Measurements from ENCODE around the gene ZMAT5. TPM values are rescaled to one million over a fixed set of nuclear protein-coding genes. Genes with fewer than 3 reads are reported as not detected.

The ZMAT5 gene
- total and polyA plus RNA-seq, 12 donors: 15.1 to 46.7 (median 21.0) TPM

GRCh38 chr22:29814003-29814402 lies 47.2 kb upstream of the ZMAT5 start:
- WGBS, 2 donors: 79 to 96% methylated on average over 5 of the region's 5 CpGs
- no peak for DNase-seq
- Histone ChIP-seq H3K4me3 (no peak overlapping the region), H3K27ac (peak overlapping the region in 1 of 10 donors; percentile 41), H3K9me3 (no peaks in the 10 kb centered on the region), H3K36me3 (peaks cover 4 to 97% (median 38%) of the 10 kb centered on the region in 9 donors), H3K4me1 (peaks cover 8 to 40% (median 23%) of the 10 kb centered on the region in 9 donors), H3K27me3 (no peaks in the 10 kb centered on the region)
- TF ChIP-seq, protein P1, sequence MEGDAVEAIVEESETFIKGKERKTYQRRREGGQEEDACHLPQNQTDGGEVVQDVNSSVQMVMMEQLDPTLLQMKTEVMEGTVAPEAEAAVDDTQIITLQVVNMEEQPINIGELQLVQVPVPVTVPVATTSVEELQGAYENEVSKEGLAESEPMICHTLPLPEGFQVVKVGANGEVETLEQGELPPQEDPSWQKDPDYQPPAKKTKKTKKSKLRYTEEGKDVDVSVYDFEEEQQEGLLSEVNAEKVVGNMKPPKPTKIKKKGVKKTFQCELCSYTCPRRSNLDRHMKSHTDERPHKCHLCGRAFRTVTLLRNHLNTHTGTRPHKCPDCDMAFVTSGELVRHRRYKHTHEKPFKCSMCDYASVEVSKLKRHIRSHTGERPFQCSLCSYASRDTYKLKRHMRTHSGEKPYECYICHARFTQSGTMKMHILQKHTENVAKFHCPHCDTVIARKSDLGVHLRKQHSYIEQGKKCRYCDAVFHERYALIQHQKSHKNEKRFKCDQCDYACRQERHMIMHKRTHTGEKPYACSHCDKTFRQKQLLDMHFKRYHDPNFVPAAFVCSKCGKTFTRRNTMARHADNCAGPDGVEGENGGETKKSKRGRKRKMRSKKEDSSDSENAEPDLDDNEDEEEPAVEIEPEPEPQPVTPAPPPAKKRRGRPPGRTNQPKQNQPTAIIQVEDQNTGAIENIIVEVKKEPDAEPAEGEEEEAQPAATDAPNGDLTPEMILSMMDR (IDR thresholded peaks at IDR 0.05): no peak
- ATAC-seq: peak in 1 of 8 donors; percentile 29
- intact Hi-C loops (cut with DNase I): no loop called here

- H3K36me3 ChIP-seq: peaks cover 4 to 97% (median 38%) of the 10 kb centered on the region in 9 donors
- WGBS, 2 donors: 82 to 92% methylated on average over 3 of the region's 3 CpGs
- peaks cover 8 to 36% (median 23%) of the 10 kb centered on the region in 9 donors for H3K4me1 ChIP-seq
- H3K4me3 ChIP-seq: no peak overlapping the region
- intact Hi-C loops (cut with DNase I): no loop called here
- DNase-seq: no peak
- no peaks in the 10 kb centered on the region for H3K27me3 ChIP-seq
- no peak for ATAC-seq
- no peaks in the 10 kb centered on the region for H3K9me3 ChIP-seq
- no peak overlapping the region for H3K27ac ChIP-seq
- TF ChIP-seq, protein P1 (IDR thresholded peaks at IDR 0.05): no peak
Observed at GRCh38 chr22:29813563-29813962, 46.8 kb upstream of the ZMAT5 start.

GRCh38 chr22:29813126-29813525 lies 46.3 kb upstream of the ZMAT5 start:
- Histone ChIP-seq H3K9me3 (no peaks in the 10 kb centered on the region), H3K27me3 (no peaks in the 10 kb centered on the region), H3K4me1 (peaks cover 8 to 35% (median 23%) of the 10 kb centered on the region in 9 donors), H3K4me3 (no peak overlapping the region), H3K27ac (no peak overlapping the region), H3K36me3 (peaks cover 4 to 100% (median 38%) of the 10 kb centered on the region in 9 donors)
- 97% methylated on average over 8 of the region's 8 CpGs for WGBS, 2 donors
- DNase-seq (no peak), ATAC-seq (no peak)
- intact Hi-C loops (cut with DNase I): no loop called here
- TF ChIP-seq, protein P1 (IDR thresholded peaks at IDR 0.05): no peak

DNA sequence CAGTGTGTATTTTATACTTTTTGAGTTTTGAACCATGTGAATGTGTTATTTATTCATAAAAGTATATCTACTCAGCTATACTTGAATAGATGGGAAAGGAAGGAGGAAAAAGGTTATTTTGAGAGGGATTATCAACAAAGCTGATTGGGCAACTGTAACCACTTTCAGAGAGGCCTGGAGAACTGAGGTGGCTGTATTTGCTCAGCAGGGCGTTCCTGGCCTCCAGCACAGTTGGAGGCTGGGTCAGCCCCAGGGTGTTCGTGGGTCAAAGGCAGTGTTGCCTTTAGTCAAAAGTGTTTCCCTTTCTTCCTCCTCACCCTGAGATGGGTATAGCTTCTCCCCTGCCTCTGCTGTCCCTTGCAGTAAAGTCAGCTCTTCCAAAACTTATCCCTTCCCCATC lies 44.6 kb upstream of the ZMAT5 start:
- WGBS, 2 donors: 86 to 88% methylated on average over 2 of the region's 2 CpGs
- Histone ChIP-seq H3K27me3 (no peaks in the 10 kb centered on the region), H3K4me3 (no peak overlapping the region), H3K27ac (no peak overlapping the region), H3K36me3 (peaks cover 5 to 100% (median 55%) of the 10 kb centered on the region in 9 donors), H3K9me3 (no peaks in the 10 kb centered on the region), H3K4me1 (peaks cover 0 to 17% (median 9%) of the 10 kb centered on the region in 9 donors)
- intact Hi-C loops (cut with DNase I): no loop called here
- no peak for DNase-seq
- TF ChIP-seq, protein P1 (IDR thresholded peaks at IDR 0.05): no peak
- ATAC-seq: no peak
